Astrocyte of the spinal cord (primary cell): Measurements from ENCODE around the gene SAMHD1.
"Not testable (repeated sequence)": the region's sequence is repeated elsewhere in the genome, so short reads cannot be mapped to it uniquely, and the experiment has no call there.

Experiments
- DNase-seq: peaks from one replicate; pipeline ENCODE4 v3.0.0; 2011; ENCODE audit warnings: low read depth, low spot score
- H3K4me3 ChIP-seq: 2 replicates; pipeline ENCODE4 v1.5.1; 2011; ENCODE audit warnings: low read depth, mild to moderate bottlenecking, low read length, moderate library complexity
- CTCF ChIP-seq: IDR thresholded peaks from 2 replicates; pipeline ENCODE4 v1.5.1; 2012; ENCODE audit warnings: low read depth, mild to moderate bottlenecking, low read length, inconsistent platforms
- in situ Hi-C: cut with HindIII; loops from 2 replicates; pipeline ENCODE4 v1.10.0; 2017; ENCODE audit warnings: low sequenced_read_pairs

The SAMHD1 gene

GRCh38 chr20:36969478-36970186 lies 18.1 kb upstream of the SAMHD1 start:
- DNase-seq = no peak
- no peak for TF ChIP-seq CTCF
- H3K4me3 ChIP-seq = no peak overlapping the region
- in situ Hi-C loops = no loop called here

DNA sequence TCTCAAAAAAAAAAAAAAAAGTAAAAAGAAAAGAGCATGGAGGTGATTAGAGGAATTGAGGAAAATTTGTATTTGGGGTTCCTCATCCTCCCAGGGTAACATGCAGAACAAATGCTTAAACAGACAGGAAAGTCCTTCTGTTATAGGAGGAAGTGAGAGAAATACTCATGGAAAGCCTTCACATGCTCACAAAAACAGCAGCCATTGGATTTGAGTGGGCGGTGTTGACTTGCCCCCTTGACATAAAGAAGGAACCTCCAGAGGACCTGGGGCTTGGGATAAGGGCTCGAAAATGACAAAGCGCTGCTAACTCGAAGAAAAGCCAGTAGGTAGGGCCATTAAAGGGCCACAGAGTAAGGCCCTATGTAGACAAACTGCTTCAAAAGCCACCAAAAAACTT lies 17.5 kb upstream of the SAMHD1 start:
- in situ Hi-C loops = no loop called here
- DNase-seq = no peak
- no peak overlapping the region for H3K4me3 ChIP-seq
- TF ChIP-seq CTCF = no peak

DNA sequence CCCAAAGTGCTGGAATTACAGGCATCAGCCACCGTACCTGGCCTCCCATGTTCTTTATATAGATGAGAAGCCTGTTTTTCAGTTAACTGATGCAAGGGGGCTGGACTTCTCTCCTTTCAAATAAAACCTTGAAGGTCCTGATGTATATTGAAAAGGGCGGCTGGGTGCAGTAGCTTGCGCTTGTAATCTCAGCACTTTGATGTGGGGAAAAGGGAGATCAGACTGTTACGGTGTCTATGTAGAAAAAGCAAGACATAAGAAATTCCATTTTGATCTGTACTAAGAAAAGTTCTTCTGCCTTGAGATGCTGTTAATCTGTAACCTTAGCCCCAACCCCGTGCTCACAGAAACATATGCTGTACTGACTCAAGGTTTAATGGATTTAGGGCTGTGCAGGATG lies 16.1 kb upstream of the SAMHD1 start:
- no peak for TF ChIP-seq CTCF
- in situ Hi-C loops = no loop called here
- H3K4me3 ChIP-seq = no peak overlapping the region
- no peak for DNase-seq

GRCh38 chr20:36966965-36967364 lies 15.5 kb upstream of the SAMHD1 start:
- H3K4me3 ChIP-seq, in situ Hi-C loops, DNase-seq: not testable (repeated sequence)

DNA sequence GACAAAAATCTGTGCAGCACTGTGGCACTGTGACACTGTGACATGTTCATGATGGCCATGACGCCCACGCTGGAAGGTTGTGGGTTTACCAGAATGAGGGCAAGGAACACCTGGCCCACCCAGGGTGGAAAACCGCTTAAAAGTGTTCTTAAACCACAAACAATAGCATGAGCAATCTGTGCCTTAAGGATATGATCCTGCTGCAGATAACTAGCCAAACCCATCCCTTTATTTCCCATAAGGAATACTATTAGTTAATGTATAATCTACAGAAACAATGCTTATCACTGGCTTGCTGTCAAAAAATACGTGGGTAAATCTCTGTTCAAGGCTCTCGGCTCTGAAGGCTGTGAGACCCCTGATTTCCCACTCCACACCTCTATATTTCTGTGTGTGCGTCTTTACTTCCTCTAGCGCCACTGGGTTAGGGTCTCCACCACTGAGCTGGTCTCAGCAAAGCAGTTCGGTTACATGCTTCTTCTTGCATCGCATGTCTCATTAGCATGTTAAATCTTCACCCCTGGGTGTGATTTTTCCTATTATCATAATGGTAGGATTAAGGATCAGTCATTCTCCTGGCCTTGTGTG lies 10.9 kb upstream of the SAMHD1 start:
- in situ Hi-C loops = not testable (repeated sequence)

GRCh38 chr20:36959242-36959641 lies 7.7 kb upstream of the SAMHD1 start:
- H3K4me3 ChIP-seq = no peak overlapping the region
- TF ChIP-seq CTCF = no peak
- DNase-seq = no peak
- in situ Hi-C loops = no loop called here

More for the DNA sequence above, 10.9 kb upstream of the SAMHD1 start:
- not testable (repeated sequence) for DNase-seq, H3K4me3 ChIP-seq

DNA sequence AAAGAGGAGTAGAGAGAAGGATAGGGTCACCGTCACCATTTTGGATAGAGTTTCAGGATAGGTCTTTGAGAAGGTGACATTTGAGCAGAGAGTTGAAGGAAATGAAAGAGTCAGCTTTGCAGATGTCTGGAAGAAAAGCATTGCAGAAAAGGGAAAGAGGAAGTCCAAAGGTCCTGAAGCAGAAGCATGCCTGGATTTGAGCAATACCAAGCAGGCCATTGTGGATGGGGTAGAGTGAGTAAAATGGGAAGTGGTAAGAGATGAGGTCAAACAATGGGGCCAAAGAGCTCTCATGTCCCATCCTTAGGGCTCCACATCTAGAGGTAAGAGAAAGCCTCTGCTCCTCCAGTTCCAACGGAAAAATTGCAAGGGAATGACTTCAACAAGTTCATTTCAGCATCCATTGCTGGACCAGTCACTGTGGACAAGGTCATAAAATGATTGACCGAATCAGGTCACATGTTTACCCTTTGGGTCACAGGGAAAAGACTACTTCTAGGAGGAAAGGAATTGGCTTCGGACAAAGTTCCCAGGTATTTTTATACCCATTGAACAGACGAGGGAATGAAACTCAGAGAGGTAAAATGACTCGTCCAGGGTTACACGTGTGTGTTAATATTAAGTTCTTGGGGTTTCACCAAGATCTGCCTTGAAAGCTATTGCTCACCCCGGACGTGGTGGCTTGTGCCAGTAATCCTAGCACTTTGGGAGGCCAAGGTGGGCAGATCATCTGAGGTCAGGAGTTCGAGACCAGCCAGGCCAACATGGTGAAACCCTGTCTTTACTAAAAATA lies 6.6 kb upstream of the SAMHD1 start:
- TF ChIP-seq CTCF = no peak
- no peak for DNase-seq
- in situ Hi-C loops = no loop called here
- H3K4me3 ChIP-seq = no peak overlapping the region
